HEK293 (cell line): ENCODE data around the gene CPN2.

ENCODE experiments used
- CTCF ChIA-PET: fragments of 350-600 bp; formaldehyde crosslinking; extraction: SDS; loops from one replicate; lab custom pipeline; 2021; ENCODE audit warnings: antibody characterized with exemption; lab: Yijun Ruan, JAX
- POLR2A ChIA-PET: fragments of 300-600 bp; formaldehyde crosslinking; extraction: SDS; loops from one replicate; lab custom pipeline; 2020; ENCODE audit warnings: antibody characterized with exemption, inconsistent platforms; lab: Yijun Ruan, JAX
- H3K27ac ChIP-seq: fragments of 200-500 bp; sonication (Bioruptor generic); 2 replicates; pipeline ENCODE4 v1.5.1; 2014; ENCODE audit warnings: low read depth, low read length, control low read depth, inconsistent platforms; ENCODE audit errors: extremely low read depth
- H3K36me3 ChIP-seq, 2 experiments: fragments of 200-500 bp in 1 of 2; sonication (Bioruptor generic) in 1 of 2; 1 replicate in 1 of 2; 2 replicates in 1 of 2; pipeline ENCODE4 v1.5.1; 2014 to 2017; ENCODE audit warnings: inconsistent platforms in 2 of 2, low read length in 2 of 2; ENCODE audit not compliant: control insufficient read depth in 2 of 2, insufficient read depth in 1 of 2
- H3K4me1 ChIP-seq: fragments of 200-500 bp; sonication (Bioruptor generic); 2 replicates; pipeline ENCODE4 v1.5.1; 2014; ENCODE audit warnings: mild to moderate bottlenecking, low read length, inconsistent platforms; ENCODE audit not compliant: control insufficient read depth, insufficient read depth
- H3K4me3 ChIP-seq: 2 replicates; pipeline ENCODE4 v1.5.1; 2011; ENCODE audit warnings: low read depth, mild to moderate bottlenecking, control low read depth, low read length, moderate library complexity
- H3K9me3 ChIP-seq: fragments of 200-500 bp; sonication (Bioruptor generic); 2 replicates; pipeline ENCODE4 v1.5.1; 2014; ENCODE audit warnings: low read depth, low read length, inconsistent platforms; ENCODE audit not compliant: control insufficient read depth, insufficient read depth
- SP3 ChIP-seq: fragments of 450-650 bp; formaldehyde crosslinking; IDR thresholded peaks from 2 replicates; pipeline ENCODE4 v1.5.1; 2016; ENCODE audit warnings: missing biosample characterization, missing genetic modification characterization
- SP7 ChIP-seq: fragments of 450-650 bp; formaldehyde crosslinking; IDR thresholded peaks from 2 replicates; pipeline ENCODE4 v1.5.1; 2016; ENCODE audit warnings: missing biosample characterization, missing genetic modification characterization
- WT1 ChIP-seq: fragments of 450-650 bp; formaldehyde crosslinking; IDR thresholded peaks from 2 replicates; pipeline ENCODE4 v1.5.1; 2016; ENCODE audit warnings: missing biosample characterization, missing genetic modification characterization
- ZBTB21 ChIP-seq: fragments of 450-650 bp; formaldehyde crosslinking; IDR thresholded peaks from 2 replicates; pipeline ENCODE4 v1.5.1; 2017; ENCODE audit warnings: missing biosample characterization, missing genetic modification characterization
- ZEB2 ChIP-seq: fragments of 450-650 bp; formaldehyde crosslinking; IDR thresholded peaks from 2 replicates; pipeline ENCODE4 v1.5.1; 2016; ENCODE audit warnings: missing biosample characterization, missing genetic modification characterization
- ZFHX2 ChIP-seq: fragments of 450-650 bp; formaldehyde crosslinking; conservative IDR thresholded peaks from 2 replicates; pipeline ENCODE4 v1.5.1; 2016; ENCODE audit warnings: missing biosample characterization, missing genetic modification characterization
- ZIC2 ChIP-seq: fragments of 450-650 bp; formaldehyde crosslinking; IDR thresholded peaks from 2 replicates; pipeline ENCODE4 v1.5.1; 2016; ENCODE audit warnings: missing biosample characterization, missing genetic modification characterization
- ZNF112 ChIP-seq: fragments of 450-650 bp; formaldehyde crosslinking; IDR thresholded peaks from 2 replicates; pipeline ENCODE4 v1.5.0; 2017; ENCODE audit warnings: missing biosample characterization, missing genetic modification characterization
- ZNF138 ChIP-seq: fragments of 450-650 bp; formaldehyde crosslinking; IDR thresholded peaks from 2 replicates; pipeline ENCODE4 v1.5.1; 2016; ENCODE audit warnings: missing biosample characterization, missing genetic modification characterization, borderline replicate concordance
- ZNF140 ChIP-seq: fragments of 450-650 bp; formaldehyde crosslinking; IDR thresholded peaks from 2 replicates; pipeline ENCODE4 v1.5.1; 2016; ENCODE audit warnings: missing biosample characterization, missing genetic modification characterization
- ZNF155 ChIP-seq: fragments of 450-650 bp; formaldehyde crosslinking; IDR thresholded peaks from 2 replicates; pipeline ENCODE4 v1.5.1; 2016; ENCODE audit warnings: missing biosample characterization, missing genetic modification characterization
- ZNF157 ChIP-seq: fragments of 450-650 bp; formaldehyde crosslinking; IDR thresholded peaks from 2 replicates; pipeline ENCODE4 v1.5.1; 2016; ENCODE audit warnings: missing biosample characterization, missing genetic modification characterization
- ZNF23 ChIP-seq: fragments of 450-650 bp; formaldehyde crosslinking; IDR thresholded peaks from 2 replicates; pipeline ENCODE4 v1.5.1; 2016; ENCODE audit warnings: missing biosample characterization, missing genetic modification characterization, borderline replicate concordance
- ZNF341 ChIP-seq: fragments of 450-650 bp; formaldehyde crosslinking; IDR thresholded peaks from 2 replicates; pipeline ENCODE4; 2016; ENCODE audit warnings: low read depth, missing biosample characterization, missing genetic modification characterization
- ZNF354C ChIP-seq: fragments of 450-650 bp; formaldehyde crosslinking; IDR thresholded peaks from 2 replicates; pipeline ENCODE4 v1.5.1; 2016; ENCODE audit warnings: missing biosample characterization, missing genetic modification characterization, low read depth, borderline replicate concordance
- ZNF366 ChIP-seq: fragments of 450-650 bp; formaldehyde crosslinking; conservative IDR thresholded peaks from 2 replicates; pipeline ENCODE4 v1.5.1; 2016; ENCODE audit warnings: missing biosample characterization, missing genetic modification characterization
- ZNF555 ChIP-seq: fragments of 450-650 bp; formaldehyde crosslinking; conservative IDR thresholded peaks from 2 replicates; pipeline ENCODE4 v1.5.1; 2017; ENCODE audit warnings: missing biosample characterization, mild to moderate bottlenecking, missing genetic modification characterization, inconsistent platforms
- ZNF610 ChIP-seq: fragments of 450-650 bp; formaldehyde crosslinking; IDR thresholded peaks from 2 replicates; pipeline ENCODE4 v1.5.1; 2016; ENCODE audit warnings: missing biosample characterization, missing genetic modification characterization, borderline replicate concordance
- ZNF654 ChIP-seq: fragments of 450-650 bp; formaldehyde crosslinking; IDR thresholded peaks from 2 replicates; pipeline ENCODE4 v1.5.1; 2016; ENCODE audit warnings: low read depth, missing biosample characterization, missing genetic modification characterization
- ZNF701 ChIP-seq: fragments of 450-650 bp; formaldehyde crosslinking; IDR thresholded peaks from 2 replicates; pipeline ENCODE4 v1.5.1; 2016; ENCODE audit warnings: missing biosample characterization, missing genetic modification characterization
- ZNF843 ChIP-seq: fragments of 450-650 bp; formaldehyde crosslinking; IDR thresholded peaks from 2 replicates; pipeline ENCODE4 v1.5.1; 2016; ENCODE audit warnings: missing biosample characterization, missing genetic modification characterization
- ZSCAN23 ChIP-seq: fragments of 450-650 bp; formaldehyde crosslinking; IDR thresholded peaks from 2 replicates; pipeline ENCODE4 v1.5.1; 2016; ENCODE audit warnings: missing biosample characterization, missing genetic modification characterization
- TF ChIP-seq, protein P1 (sequence below): fragments of 450-650 bp; IDR thresholded peaks from 2 replicates; pipeline ENCODE4 v1.5.1; 2018; ENCODE audit warnings: missing biosample characterization, mild to moderate bottlenecking, missing genetic modification characterization
- TF ChIP-seq, protein P2 (sequence below): fragments of 450-650 bp; formaldehyde crosslinking; IDR thresholded peaks from 2 replicates; pipeline ENCODE4 v1.5.1; 2016; ENCODE audit warnings: missing biosample characterization, missing genetic modification characterization, borderline replicate concordance
- TF ChIP-seq, protein P3 (sequence below): fragments of 450-650 bp; formaldehyde crosslinking; IDR thresholded peaks from 2 replicates; pipeline ENCODE4 v1.5.1; 2016; ENCODE audit warnings: missing biosample characterization, missing genetic modification characterization
- TF ChIP-seq, protein P4 (sequence below): fragments of 450-650 bp; formaldehyde crosslinking; IDR thresholded peaks from 2 replicates; pipeline ENCODE4 v1.5.1; 2016; ENCODE audit warnings: missing biosample characterization, missing genetic modification characterization

The CPN2 gene

DNA sequence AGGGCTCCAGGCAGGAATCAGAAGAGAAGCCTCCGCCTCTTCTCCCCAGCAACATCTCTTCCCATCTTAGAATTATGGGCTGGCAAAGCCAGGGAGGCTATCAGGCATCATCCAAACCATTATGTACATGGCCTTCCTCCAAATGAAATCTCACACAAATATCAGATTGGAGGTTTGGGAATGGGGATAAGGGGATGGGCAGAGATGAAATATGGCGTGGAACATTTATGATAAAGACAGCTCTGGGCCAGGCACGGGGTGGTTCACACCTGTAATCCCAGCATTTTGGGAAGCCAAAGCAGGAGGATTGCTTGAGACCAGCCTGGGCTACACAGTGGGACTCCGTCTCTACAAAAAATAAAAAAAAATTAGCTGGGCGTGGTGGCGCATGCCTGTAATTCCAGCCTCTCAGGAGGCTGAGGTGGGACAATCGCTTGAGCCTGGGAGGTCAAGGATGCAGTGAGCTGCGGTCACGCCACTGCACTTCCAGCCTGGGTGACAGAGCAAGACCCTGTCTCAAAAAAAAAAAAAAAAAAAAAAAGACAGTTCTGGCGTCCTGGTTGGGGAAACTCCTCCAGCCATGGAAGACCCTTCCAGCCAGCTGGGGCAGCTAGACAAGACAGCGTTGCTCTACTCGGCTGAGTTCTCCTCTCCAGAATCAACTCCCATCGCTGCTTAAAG is 36.6 kb downstream of the CPN2 start (continued):
- TF ChIP-seq ZNF138 (tag by site-specific recombination): no peak
- TF ChIP-seq ZEB2 (tag by site-specific recombination): no peak
- TF ChIP-seq ZNF341 (tag by site-specific recombination): no peak
- TF ChIP-seq ZNF157: no peak
- TF ChIP-seq ZNF366 (tag by site-specific recombination): no peak
- TF ChIP-seq SP7: no peak
- TF ChIP-seq ZNF155: no peak
- TF ChIP-seq, protein P1, sequence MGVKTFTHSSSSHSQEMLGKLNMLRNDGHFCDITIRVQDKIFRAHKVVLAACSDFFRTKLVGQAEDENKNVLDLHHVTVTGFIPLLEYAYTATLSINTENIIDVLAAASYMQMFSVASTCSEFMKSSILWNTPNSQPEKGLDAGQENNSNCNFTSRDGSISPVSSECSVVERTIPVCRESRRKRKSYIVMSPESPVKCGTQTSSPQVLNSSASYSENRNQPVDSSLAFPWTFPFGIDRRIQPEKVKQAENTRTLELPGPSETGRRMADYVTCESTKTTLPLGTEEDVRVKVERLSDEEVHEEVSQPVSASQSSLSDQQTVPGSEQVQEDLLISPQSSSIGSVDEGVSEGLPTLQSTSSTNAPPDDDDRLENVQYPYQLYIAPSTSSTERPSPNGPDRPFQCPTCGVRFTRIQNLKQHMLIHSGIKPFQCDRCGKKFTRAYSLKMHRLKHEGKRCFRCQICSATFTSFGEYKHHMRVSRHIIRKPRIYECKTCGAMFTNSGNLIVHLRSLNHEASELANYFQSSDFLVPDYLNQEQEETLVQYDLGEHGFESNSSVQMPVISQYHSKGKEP (tag by site-specific recombination): no peak
- no peak for TF ChIP-seq ZNF23 (tag by site-specific recombination)

DNA sequence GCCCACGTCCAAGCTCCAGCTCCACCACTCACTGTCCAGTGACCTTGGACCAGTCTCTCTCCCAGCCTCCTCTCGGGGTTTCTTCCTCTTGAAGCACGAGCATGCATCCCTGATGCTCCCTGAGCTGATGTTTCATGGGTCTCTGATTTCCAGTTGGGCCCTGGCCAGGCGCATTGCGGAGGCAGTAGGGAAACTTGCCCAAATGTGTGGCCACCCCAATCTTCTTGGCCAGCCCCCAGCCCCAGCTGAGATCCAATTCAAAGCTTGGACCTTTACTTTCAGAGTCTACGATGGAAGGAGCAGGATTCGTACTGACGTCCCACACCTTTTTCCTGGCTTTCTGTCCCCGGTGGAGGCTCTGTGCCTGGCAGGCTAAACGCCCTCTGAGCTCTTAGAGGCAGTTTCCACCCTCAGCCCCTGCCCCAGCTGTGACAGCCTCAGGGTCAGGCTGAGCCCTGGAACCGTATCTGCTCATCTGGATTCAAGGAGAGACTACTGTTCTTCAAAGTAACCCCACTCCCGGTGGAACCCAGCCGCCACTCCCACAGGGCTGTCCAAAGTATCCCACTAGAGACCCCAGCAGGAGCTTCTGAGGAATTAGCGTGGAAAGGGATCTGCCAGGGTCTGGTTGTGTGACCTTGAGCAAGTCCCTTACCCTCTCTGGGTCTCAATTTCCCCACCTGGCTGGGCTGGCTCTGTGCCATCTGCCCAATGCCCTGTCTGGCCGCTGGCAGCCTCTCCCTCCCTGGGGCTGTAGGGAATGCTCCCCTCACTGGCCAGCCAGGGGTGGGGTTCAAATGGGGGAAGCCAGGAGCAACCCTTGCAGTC is 37.4 kb downstream of the CPN2 start:
- Histone ChIP-seq H3K27ac (no peak overlapping the region; the same call in 1 of the 2 replicates), H3K9me3 (no peaks in the 10 kb centered on the region), H3K4me1 (peaks cover 2% of the 10 kb centered on the region), H3K36me3 (no peaks in the 10 kb centered on the region), H3K4me3 (no peak overlapping the region)
- TF ChIP-seq ZIC2 (tag by site-specific recombination): no peak
- TF ChIP-seq ZNF354C (tag by site-specific recombination): no peak
- no peak for TF ChIP-seq ZNF555 (tag by site-specific recombination)
- no peak for TF ChIP-seq ZBTB21 (tag by site-specific recombination)
- TF ChIP-seq, protein P2, sequence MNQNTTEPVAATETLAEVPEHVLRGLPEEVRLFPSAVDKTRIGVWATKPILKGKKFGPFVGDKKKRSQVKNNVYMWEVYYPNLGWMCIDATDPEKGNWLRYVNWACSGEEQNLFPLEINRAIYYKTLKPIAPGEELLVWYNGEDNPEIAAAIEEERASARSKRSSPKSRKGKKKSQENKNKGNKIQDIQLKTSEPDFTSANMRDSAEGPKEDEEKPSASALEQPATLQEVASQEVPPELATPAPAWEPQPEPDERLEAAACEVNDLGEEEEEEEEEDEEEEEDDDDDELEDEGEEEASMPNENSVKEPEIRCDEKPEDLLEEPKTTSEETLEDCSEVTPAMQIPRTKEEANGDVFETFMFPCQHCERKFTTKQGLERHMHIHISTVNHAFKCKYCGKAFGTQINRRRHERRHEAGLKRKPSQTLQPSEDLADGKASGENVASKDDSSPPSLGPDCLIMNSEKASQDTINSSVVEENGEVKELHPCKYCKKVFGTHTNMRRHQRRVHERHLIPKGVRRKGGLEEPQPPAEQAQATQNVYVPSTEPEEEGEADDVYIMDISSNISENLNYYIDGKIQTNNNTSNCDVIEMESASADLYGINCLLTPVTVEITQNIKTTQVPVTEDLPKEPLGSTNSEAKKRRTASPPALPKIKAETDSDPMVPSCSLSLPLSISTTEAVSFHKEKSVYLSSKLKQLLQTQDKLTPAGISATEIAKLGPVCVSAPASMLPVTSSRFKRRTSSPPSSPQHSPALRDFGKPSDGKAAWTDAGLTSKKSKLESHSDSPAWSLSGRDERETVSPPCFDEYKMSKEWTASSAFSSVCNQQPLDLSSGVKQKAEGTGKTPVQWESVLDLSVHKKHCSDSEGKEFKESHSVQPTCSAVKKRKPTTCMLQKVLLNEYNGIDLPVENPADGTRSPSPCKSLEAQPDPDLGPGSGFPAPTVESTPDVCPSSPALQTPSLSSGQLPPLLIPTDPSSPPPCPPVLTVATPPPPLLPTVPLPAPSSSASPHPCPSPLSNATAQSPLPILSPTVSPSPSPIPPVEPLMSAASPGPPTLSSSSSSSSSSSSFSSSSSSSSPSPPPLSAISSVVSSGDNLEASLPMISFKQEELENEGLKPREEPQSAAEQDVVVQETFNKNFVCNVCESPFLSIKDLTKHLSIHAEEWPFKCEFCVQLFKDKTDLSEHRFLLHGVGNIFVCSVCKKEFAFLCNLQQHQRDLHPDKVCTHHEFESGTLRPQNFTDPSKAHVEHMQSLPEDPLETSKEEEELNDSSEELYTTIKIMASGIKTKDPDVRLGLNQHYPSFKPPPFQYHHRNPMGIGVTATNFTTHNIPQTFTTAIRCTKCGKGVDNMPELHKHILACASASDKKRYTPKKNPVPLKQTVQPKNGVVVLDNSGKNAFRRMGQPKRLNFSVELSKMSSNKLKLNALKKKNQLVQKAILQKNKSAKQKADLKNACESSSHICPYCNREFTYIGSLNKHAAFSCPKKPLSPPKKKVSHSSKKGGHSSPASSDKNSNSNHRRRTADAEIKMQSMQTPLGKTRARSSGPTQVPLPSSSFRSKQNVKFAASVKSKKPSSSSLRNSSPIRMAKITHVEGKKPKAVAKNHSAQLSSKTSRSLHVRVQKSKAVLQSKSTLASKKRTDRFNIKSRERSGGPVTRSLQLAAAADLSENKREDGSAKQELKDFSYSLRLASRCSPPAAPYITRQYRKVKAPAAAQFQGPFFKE (tag by site-specific recombination): no peak
- no peak for TF ChIP-seq ZFHX2 (tag by site-specific recombination)
- no peak for TF ChIP-seq ZSCAN23 (tag by site-specific recombination)
- no peak for TF ChIP-seq ZNF843 (tag by site-specific recombination)
- no peak for TF ChIP-seq ZNF654 (tag by site-specific recombination)
- no peak for TF ChIP-seq ZNF701 (tag by site-specific recombination)
- no peak for TF ChIP-seq ZNF140
- TF ChIP-seq WT1: no peak
- TF ChIP-seq ZNF610 (tag by site-specific recombination): no peak
- TF ChIP-seq, protein P3, sequence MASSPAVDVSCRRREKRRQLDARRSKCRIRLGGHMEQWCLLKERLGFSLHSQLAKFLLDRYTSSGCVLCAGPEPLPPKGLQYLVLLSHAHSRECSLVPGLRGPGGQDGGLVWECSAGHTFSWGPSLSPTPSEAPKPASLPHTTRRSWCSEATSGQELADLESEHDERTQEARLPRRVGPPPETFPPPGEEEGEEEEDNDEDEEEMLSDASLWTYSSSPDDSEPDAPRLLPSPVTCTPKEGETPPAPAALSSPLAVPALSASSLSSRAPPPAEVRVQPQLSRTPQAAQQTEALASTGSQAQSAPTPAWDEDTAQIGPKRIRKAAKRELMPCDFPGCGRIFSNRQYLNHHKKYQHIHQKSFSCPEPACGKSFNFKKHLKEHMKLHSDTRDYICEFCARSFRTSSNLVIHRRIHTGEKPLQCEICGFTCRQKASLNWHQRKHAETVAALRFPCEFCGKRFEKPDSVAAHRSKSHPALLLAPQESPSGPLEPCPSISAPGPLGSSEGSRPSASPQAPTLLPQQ (tag by site-specific recombination): no peak
- TF ChIP-seq SP3 (tag by site-specific recombination): no peak
- TF ChIP-seq, protein P4, sequence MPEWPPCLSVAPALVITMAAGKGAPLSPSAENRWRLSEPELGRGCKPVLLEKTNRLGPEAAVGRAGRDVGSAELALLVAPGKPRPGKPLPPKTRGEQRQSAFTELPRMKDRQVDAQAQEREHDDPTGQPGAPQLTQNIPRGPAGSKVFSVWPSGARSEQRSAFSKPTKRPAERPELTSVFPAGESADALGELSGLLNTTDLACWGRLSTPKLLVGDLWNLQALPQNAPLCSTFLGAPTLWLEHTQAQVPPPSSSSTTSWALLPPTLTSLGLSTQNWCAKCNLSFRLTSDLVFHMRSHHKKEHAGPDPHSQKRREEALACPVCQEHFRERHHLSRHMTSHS (tag by site-specific recombination): no peak
- no peak for TF ChIP-seq ZNF112 (tag by site-specific recombination)
- ChIA-PET CTCF (interaction anchor here (0.6 to 2.1 kb wide), 14 partner anchors 9 to 649 kb away, joined by 3 to 25 read pairs (median 3); no protein-coding TSS in a partner anchor), POLR2A (interaction anchor here (0.6 to 6.0 kb wide), 3 partner anchors 81 to 176 kb away, joined by 3 to 145 read pairs (median 7); partner anchors contain the start of gene HES1)
